ENCODE results near the gene TRIM66.
"Not testable (repeated sequence)": the region's sequence is repeated elsewhere in the genome, so short reads cannot be mapped to it uniquely, and the experiment has no call there.

Gene TRIM66

DNA sequence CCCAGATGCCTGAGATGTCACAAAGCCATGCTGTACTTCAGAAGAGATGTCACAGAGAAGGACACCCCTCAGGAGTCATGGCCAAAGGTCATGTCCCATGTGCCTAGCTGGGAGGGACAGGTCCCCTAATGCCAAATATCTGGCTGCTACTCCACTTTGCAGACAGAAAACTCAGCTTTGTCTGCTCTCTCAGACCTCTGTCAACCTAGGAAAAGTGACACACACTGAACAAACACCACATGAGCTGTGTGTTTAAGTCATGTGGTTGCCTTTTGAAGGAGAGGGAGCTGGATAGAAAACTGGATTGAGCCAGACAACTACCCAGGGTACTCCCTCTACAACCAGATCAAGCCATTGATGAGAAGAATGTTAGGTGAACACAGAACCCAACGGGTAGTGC is 3.5 kb downstream of the TRIM66 start:
- TF ChIP-seq, protein P1, sequence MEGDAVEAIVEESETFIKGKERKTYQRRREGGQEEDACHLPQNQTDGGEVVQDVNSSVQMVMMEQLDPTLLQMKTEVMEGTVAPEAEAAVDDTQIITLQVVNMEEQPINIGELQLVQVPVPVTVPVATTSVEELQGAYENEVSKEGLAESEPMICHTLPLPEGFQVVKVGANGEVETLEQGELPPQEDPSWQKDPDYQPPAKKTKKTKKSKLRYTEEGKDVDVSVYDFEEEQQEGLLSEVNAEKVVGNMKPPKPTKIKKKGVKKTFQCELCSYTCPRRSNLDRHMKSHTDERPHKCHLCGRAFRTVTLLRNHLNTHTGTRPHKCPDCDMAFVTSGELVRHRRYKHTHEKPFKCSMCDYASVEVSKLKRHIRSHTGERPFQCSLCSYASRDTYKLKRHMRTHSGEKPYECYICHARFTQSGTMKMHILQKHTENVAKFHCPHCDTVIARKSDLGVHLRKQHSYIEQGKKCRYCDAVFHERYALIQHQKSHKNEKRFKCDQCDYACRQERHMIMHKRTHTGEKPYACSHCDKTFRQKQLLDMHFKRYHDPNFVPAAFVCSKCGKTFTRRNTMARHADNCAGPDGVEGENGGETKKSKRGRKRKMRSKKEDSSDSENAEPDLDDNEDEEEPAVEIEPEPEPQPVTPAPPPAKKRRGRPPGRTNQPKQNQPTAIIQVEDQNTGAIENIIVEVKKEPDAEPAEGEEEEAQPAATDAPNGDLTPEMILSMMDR (conservative IDR thresholded peaks at IDR 0.05; ENCODE audit: control insufficient read depth, insufficient read depth, low read depth, low read length) = no peak
- no peak for DNase-seq (ENCODE audit: low read depth)
- no peak overlapping the region for H3K4me3 ChIP-seq (ENCODE audit: control insufficient read depth, low read depth, low read length)

DNA sequence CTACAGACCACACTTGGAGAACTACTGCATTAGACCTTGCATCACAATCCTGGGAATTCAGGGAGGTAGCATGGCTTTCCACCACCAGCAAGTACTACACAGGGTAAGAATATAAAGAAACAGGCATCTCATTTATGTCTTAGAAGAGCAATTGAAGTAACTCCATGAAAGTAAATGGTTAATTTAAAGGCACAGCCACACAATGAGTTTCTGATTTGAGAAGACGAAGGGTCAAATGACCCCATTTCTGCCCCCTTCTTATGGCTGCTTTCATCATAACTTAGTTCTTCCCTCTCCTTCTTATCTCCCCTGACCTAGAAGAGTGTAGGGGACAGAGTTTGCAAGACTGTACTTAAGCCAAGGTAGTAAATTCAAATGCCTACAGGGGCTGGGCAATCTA is 6.0 kb downstream of the TRIM66 start:
- TF ChIP-seq, protein P1 (conservative IDR thresholded peaks at IDR 0.05; ENCODE audit: control insufficient read depth, insufficient read depth, low read depth, low read length) = no peak
- DNase-seq (ENCODE audit: low read depth) = no peak
- no peak overlapping the region for H3K4me3 ChIP-seq (ENCODE audit: control insufficient read depth, low read depth, low read length)

DNA sequence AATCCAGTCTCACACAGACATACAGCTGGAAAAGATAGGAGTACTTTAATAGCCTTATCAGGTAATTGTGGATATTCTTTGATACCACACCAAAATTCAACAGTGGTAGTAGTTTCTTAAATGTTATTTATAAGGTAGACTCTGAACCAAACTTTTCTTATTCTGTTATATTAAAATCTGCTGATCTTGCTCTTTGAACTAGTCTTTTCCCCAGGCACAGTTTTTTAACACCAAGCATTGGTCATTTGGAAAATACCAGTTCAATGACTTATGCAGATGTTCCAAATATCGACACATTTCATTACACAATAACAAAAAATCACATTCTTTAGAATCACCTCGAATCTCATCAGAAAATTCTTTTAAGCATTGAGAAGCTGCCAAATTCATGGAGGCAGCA is 7.6 kb downstream of the TRIM66 start:
- DNase-seq (ENCODE audit: low read depth) = no peak
- TF ChIP-seq, protein P1 (conservative IDR thresholded peaks at IDR 0.05; ENCODE audit: control insufficient read depth, insufficient read depth, low read depth, low read length) = no peak
- H3K4me3 ChIP-seq (ENCODE audit: control insufficient read depth, low read depth, low read length) = no peak overlapping the region

DNA sequence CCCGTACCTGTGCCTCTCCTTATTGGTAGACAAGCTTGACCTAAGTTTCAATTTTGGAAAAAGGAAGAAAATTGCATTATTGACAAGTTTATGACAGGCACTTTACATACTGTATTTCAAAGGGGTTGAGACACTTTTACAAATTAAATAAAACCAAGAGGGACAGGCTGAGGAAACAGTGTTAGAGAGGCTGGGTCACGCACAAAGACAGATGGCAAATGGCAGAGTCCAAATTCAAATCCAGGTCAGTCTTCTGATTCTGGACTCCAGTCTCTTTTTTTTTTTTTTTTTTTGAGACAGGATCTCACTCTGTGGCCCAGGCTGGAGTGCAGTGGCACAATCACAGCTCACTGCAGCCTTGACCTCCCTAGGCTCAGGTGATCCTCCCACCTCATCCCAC is 10.1 kb downstream of the TRIM66 start:
- TF ChIP-seq, protein P1 (conservative IDR thresholded peaks at IDR 0.05; ENCODE audit: control insufficient read depth, insufficient read depth, low read depth, low read length) = no peak
- no peak for DNase-seq (ENCODE audit: low read depth)
- H3K4me3 ChIP-seq (ENCODE audit: control insufficient read depth, low read depth, low read length) = no peak overlapping the region

DNA sequence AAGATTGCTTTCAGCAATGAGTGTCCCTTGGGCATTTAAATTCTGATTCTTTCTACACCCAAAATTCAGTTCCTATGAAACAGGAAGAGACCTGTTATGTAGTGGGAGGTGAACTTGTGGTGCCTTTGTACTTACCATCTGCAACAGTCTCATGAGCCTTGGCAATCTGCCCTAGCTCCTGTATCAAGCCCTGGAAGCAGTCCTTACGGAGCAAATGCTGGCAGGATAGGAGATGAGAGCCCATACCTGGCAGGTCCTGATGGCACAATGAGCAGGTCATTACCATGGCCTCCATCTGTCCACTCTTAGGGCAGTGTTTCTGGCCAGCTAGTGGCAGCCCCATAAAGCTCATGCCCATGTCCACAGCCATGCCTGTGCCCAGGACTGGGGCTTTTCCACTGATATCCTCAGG is 10.8 kb downstream of the TRIM66 start:
- TF ChIP-seq, protein P1 (conservative IDR thresholded peaks at IDR 0.05; ENCODE audit: control insufficient read depth, insufficient read depth, low read depth, low read length) = no peak
- no peak for DNase-seq (ENCODE audit: low read depth)
- H3K4me3 ChIP-seq (ENCODE audit: control insufficient read depth, low read depth, low read length) = no peak overlapping the region

DNA sequence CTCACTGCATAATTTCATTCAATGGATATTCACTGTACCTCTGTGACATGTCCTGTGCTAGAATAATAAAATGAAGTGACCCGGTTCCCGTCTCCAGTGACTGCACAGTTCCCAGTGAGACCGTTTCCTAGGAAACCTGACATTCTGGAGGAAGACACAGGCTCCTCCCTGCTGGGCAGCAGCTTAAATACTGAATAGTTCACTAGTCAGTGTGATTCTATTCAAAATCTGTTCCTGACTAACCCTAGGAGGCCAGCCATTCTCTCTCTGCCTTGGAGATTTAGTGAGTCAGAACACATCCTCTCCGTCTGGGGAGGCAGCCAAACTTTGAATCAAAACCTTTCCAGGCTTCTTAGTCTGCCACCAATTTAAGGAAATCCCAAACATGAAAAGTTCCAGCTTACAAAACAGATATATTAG is 11.3 kb downstream of the TRIM66 start:
- no peak overlapping the region for H3K4me3 ChIP-seq (ENCODE audit: control insufficient read depth, low read depth, low read length)
- DNase-seq (ENCODE audit: low read depth) = peak; percentile 99
- TF ChIP-seq, protein P1 (conservative IDR thresholded peaks at IDR 0.05; ENCODE audit: control insufficient read depth, insufficient read depth, low read depth, low read length) = no peak

DNA sequence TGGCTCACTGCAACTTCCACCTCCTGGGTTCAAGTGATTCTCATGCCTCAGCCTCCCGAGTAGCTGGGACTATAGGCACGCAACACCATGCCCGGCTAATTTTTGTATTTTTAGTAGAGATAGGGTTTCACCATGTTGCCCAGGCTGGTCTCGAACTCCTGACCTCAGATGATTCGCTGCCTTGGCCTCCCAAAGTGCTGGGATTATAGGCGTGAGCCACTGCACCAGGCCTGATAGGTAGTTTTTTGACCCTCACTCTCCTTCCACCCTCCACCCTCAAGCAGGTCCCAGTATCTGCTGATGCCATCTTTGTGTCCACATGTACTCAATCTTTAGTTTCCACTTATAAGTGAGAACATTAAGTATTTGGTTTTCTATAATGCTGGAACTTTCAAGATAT is 12.4 kb downstream of the TRIM66 start:
- DNase-seq (ENCODE audit: low read depth); H3K4me3 ChIP-seq (ENCODE audit: control insufficient read depth, low read depth, low read length): not testable (repeated sequence)

Measured in fibroblast of mammary gland (primary cell).